Mesenchymal stem cell (in vitro differentiated cells and primary cell): ENCODE results near the gene SKAP2.

Experiments used
- DNase-seq: peaks from one replicate; pipeline ENCODE4 v3.0.0-alpha.2; 2013
- H2AFZ ChIP-seq: one replicate; pipeline ENCODE4 v1.6.1; 2013; ENCODE audit warnings: low read depth, mild to moderate bottlenecking, control low read depth, inconsistent platforms, low read length, moderate library complexity
- H2AK5ac ChIP-seq: 2 replicates; pipeline ENCODE4 v1.6.1; 2013; ENCODE audit warnings: low read length, moderate library complexity, mild to moderate bottlenecking, inconsistent platforms; ENCODE audit not compliant: severe bottlenecking
- H2BK120ac ChIP-seq: one replicate; pipeline ENCODE4 v1.6.1; 2013; ENCODE audit warnings: low read depth, mild to moderate bottlenecking, inconsistent platforms, low read length, moderate library complexity
- H2BK12ac ChIP-seq, 2 experiments: one replicate each; pipeline ENCODE4 v1.6.1; 2013; ENCODE audit warnings: inconsistent platforms in 2 of 2, low read length in 2 of 2, mild to moderate bottlenecking in 2 of 2, moderate library complexity in 2 of 2, control low read depth in 1 of 2
- H2BK15ac ChIP-seq: one replicate; pipeline ENCODE4 v1.6.1; 2013; ENCODE audit warnings: mild to moderate bottlenecking, low read depth, inconsistent platforms; ENCODE audit not compliant: poor library complexity, severe bottlenecking
- H2BK5ac ChIP-seq: 2 replicates; pipeline ENCODE4 v1.6.1; 2013; ENCODE audit warnings: low read depth, mild to moderate bottlenecking, low read length, control low read depth, inconsistent platforms; ENCODE audit not compliant: poor library complexity, severe bottlenecking
- H3K14ac ChIP-seq, 2 experiments: one replicate each; pipeline ENCODE4 v1.6.1; 2013; ENCODE audit warnings: inconsistent platforms in 2 of 2, low read length in 2 of 2, control low read depth in 1 of 2, mild to moderate bottlenecking in 1 of 2, moderate library complexity in 1 of 2
- H3K18ac ChIP-seq, 2 experiments: one replicate each; pipeline ENCODE4 v1.6.1; 2013; ENCODE audit warnings: inconsistent platforms in 2 of 2, low read length in 2 of 2, control low read depth in 1 of 2, low read depth in 1 of 2, mild to moderate bottlenecking in 1 of 2
- H3K23ac ChIP-seq, 2 experiments: one replicate each; pipeline ENCODE4 v1.6.1; 2013; ENCODE audit warnings: inconsistent platforms in 2 of 2, low read length in 2 of 2, mild to moderate bottlenecking in 2 of 2, moderate library complexity in 2 of 2, control low read depth in 1 of 2
- H3K27ac ChIP-seq: 2 replicates; pipeline ENCODE4 v1.5.1; 2013; ENCODE audit warnings: mild to moderate bottlenecking, moderate library complexity, low read length, control low read depth, inconsistent platforms; ENCODE audit not compliant: poor library complexity, severe bottlenecking
- H3K27me3 ChIP-seq, 2 experiments: 2 replicates each; pipeline versions ENCODE4 v1.6.1 to v1.7.0; 2013; ENCODE audit warnings: low read length in 2 of 2, mild to moderate bottlenecking in 2 of 2, moderate library complexity in 2 of 2, control low read depth in 1 of 2, inconsistent platforms in 1 of 2; ENCODE audit not compliant: control insufficient read depth in 1 of 2, insufficient read depth in 1 of 2
- H3K36me3 ChIP-seq, 2 experiments: 2 replicates each; pipeline versions ENCODE4 v1.6.1 to v1.7.0; 2013; ENCODE audit warnings: low read length in 2 of 2, control low read depth in 1 of 2, inconsistent platforms in 1 of 2, low read depth in 1 of 2, mild to moderate bottlenecking in 1 of 2; ENCODE audit not compliant: insufficient read depth in 2 of 2, control insufficient read depth in 1 of 2
- H3K4ac ChIP-seq, 2 experiments: one replicate each; pipeline ENCODE4 v1.6.1; 2013; ENCODE audit warnings: inconsistent platforms in 2 of 2, low read length in 2 of 2, mild to moderate bottlenecking in 2 of 2, moderate library complexity in 2 of 2, control low read depth in 1 of 2, low read depth in 1 of 2
- H3K4me1 ChIP-seq: 2 replicates; pipeline ENCODE4 v1.6.1; 2013; ENCODE audit warnings: low read depth, low read length, control low read depth; ENCODE audit not compliant: control insufficient read depth, insufficient read depth
- H3K4me2 ChIP-seq: 2 replicates; pipeline ENCODE4 v1.6.1; 2013; ENCODE audit warnings: low read length, mild to moderate bottlenecking, inconsistent platforms; ENCODE audit not compliant: poor library complexity, severe bottlenecking
- H3K4me3 ChIP-seq, 2 experiments: 2 replicates each; pipeline versions ENCODE4 v1.5.1 to v1.7.0; 2013; ENCODE audit warnings: low read length in 2 of 2, mild to moderate bottlenecking in 2 of 2, control low read depth in 1 of 2, low read depth in 1 of 2; ENCODE audit not compliant: insufficient read depth in 1 of 2
- H3K79me1 ChIP-seq: replicated peaks from 2 replicates; pipeline ENCODE4 v1.6.1; 2013; ENCODE audit warnings: mild to moderate bottlenecking, control low read depth, low read length, inconsistent platforms; ENCODE audit not compliant: poor library complexity, severe bottlenecking
- H3K9ac ChIP-seq: 2 replicates; pipeline ENCODE4 v1.7.0; 2013; ENCODE audit warnings: mild to moderate bottlenecking, low read length, moderate library complexity
- H3K9me3 ChIP-seq: 2 replicates; pipeline ENCODE4 v1.7.0; 2013; ENCODE audit warnings: mild to moderate bottlenecking, low read length; ENCODE audit not compliant: control insufficient read depth
- H4K8ac ChIP-seq: one replicate; pipeline ENCODE4 v1.6.1; 2013; ENCODE audit warnings: inconsistent platforms, mild to moderate bottlenecking, low read length, moderate library complexity
- H4K91ac ChIP-seq: one replicate; pipeline ENCODE4 v1.6.1; 2013; ENCODE audit warnings: mild to moderate bottlenecking, low read length, inconsistent platforms
- WGBS: methylation state at CpG from one replicate; pipeline ENCODE4 v1.1.7; 2013; ENCODE audit warnings: mixed read lengths; 5-methylcytosine and 5-hydroxymethylcytosine counted together

SKAP2 gene

DNA sequence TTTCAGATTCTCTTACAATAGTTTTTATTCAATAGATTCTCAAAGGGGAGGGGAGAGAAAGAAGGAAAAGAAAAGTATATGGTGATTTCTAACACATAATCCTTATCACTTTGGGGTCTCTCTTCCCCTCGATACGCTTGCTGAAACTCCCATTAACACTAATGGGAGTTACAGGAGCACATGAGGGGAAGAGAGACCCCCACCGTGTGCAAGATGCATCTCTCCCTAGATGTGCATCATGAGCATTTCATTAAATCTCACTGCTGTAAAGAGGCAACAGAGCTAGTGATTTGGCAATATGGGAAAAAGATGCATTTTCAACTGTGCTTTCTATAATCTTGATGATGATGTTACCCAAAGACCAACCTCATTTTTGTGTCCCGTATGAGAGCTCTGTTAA lies 177.4 kb downstream of the SKAP2 start:
- Histone ChIP-seq H4K8ac (no peak overlapping the region), H2BK12ac (no peak overlapping the region), H3K4me3 (no peak overlapping the region), H2BK120ac (no peak overlapping the region), H3K4me2 (no peak overlapping the region), H3K27ac (no peak overlapping the region), H3K4ac (no peak overlapping the region), H3K79me1 (no peaks in the 10 kb centered on the region), H2BK5ac (no peak overlapping the region), H3K14ac (no peak overlapping the region), H3K9me3 (no peaks in the 10 kb centered on the region), H2AFZ (no peak overlapping the region), H3K36me3 (no peaks in the 10 kb centered on the region), H3K9ac (peak overlapping the region; percentile 70), H3K4me1 (no peaks in the 10 kb centered on the region), H4K91ac (no peak overlapping the region), H3K23ac (no peak overlapping the region), H2BK15ac (no peak overlapping the region), H3K27me3 (no peaks in the 10 kb centered on the region), H2AK5ac (no peak overlapping the region), H3K18ac (no peak overlapping the region)
- DNase-seq: no peak
- 100% methylated on average over 2 of the region's 4 CpGs for WGBS

DNA sequence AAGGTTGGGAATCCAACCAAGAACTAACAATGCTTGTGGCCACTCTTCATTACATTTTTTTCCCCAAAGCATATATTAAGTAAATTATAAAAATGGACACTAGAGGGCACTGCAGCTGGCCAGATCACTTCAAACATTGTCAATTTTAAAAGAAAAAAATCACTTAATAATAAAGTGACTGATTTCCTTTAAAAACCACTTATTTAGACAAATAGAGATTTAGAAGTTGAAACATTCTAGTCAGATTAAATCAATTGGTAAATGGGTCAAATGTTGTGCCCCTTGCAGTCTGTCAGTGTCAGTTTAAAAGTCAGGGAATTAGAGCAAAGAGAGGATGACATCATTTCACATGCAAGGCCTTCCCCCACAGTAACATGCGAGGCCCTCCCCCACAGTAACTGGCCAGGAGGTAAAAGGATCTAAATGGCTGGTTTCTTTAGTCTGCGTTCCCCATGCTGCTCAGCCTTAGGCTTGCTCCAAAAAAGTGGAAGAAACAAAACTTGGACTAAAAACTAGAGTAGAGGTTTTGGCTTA lies 177.9 kb downstream of the SKAP2 start:
- no peaks in the 10 kb centered on the region for H3K9me3 ChIP-seq
- H2BK120ac ChIP-seq: no peak overlapping the region
- H3K4me3 ChIP-seq: no peak overlapping the region
- no peaks in the 10 kb centered on the region for H3K79me1 ChIP-seq
- H2AFZ ChIP-seq: no peak overlapping the region
- H3K4me1 ChIP-seq: no peaks in the 10 kb centered on the region
- H3K27ac ChIP-seq: no peak overlapping the region
- no peak overlapping the region for H2AK5ac ChIP-seq
- H3K4me2 ChIP-seq: no peak overlapping the region
- H3K9ac ChIP-seq: peak overlapping the region; percentile 70
- no peak overlapping the region for H4K8ac ChIP-seq
- no peak overlapping the region for H3K18ac ChIP-seq
- H3K4ac ChIP-seq: peak overlapping the region in 1 of 2 experiments; percentile 75
- H4K91ac ChIP-seq: no peak overlapping the region
- no peaks in the 10 kb centered on the region for H3K27me3 ChIP-seq
- 27% methylated on average over 1 of the region's 2 CpGs for WGBS
- H2BK12ac ChIP-seq: no peak overlapping the region
- DNase-seq: peak; percentile 72
- no peaks in the 10 kb centered on the region for H3K36me3 ChIP-seq
- H3K14ac ChIP-seq: no peak overlapping the region
- H2BK15ac ChIP-seq: no peak overlapping the region
- H3K23ac ChIP-seq: no peak overlapping the region
- H2BK5ac ChIP-seq: no peak overlapping the region

GRCh38 chr7:26685606-26686005 lies 178.8 kb downstream of the SKAP2 start:
- Histone ChIP-seq H3K18ac (no peak overlapping the region), H3K27me3 (no peaks in the 10 kb centered on the region), H4K8ac (no peak overlapping the region), H3K36me3 (no peaks in the 10 kb centered on the region), H2AFZ (no peak overlapping the region), H4K91ac (no peak overlapping the region), H3K4me1 (no peaks in the 10 kb centered on the region), H2AK5ac (no peak overlapping the region), H3K14ac (no peak overlapping the region), H3K79me1 (no peaks in the 10 kb centered on the region), H2BK120ac (no peak overlapping the region), H2BK12ac (no peak overlapping the region), H3K4ac (no peak overlapping the region), H3K23ac (no peak overlapping the region), H3K4me3 (no peak overlapping the region), H3K9ac (peak overlapping the region; percentile 70), H2BK15ac (no peak overlapping the region), H3K27ac (no peak overlapping the region), H2BK5ac (no peak overlapping the region), H3K9me3 (no peaks in the 10 kb centered on the region), H3K4me2 (no peak overlapping the region)
- DNase-seq: peak; percentile 15
- WGBS: 0% methylated on average over 3 of the region's 4 CpGs

- no peak overlapping the region for H2BK12ac ChIP-seq
- no peak overlapping the region for H4K8ac ChIP-seq
- no peak overlapping the region for H3K4ac ChIP-seq
- no peak overlapping the region for H3K18ac ChIP-seq
- no peaks in the 10 kb centered on the region for H3K9me3 ChIP-seq
- H3K14ac ChIP-seq: no peak overlapping the region
- H3K36me3 ChIP-seq: no peaks in the 10 kb centered on the region
- H4K91ac ChIP-seq: no peak overlapping the region
- H3K27ac ChIP-seq: no peak overlapping the region
- no peak overlapping the region for H2BK15ac ChIP-seq
- no peak for DNase-seq
- H2AK5ac ChIP-seq: no peak overlapping the region
- no peak overlapping the region for H2BK120ac ChIP-seq
- H2AFZ ChIP-seq: no peak overlapping the region
- H3K4me2 ChIP-seq: no peak overlapping the region
- H3K27me3 ChIP-seq: no peaks in the 10 kb centered on the region
- WGBS: 54% methylated on average over 3 of the region's 3 CpGs
- no peak overlapping the region for H2BK5ac ChIP-seq
- H3K4me1 ChIP-seq: no peaks in the 10 kb centered on the region
- H3K9ac ChIP-seq: peak overlapping the region; percentile 70
- H3K4me3 ChIP-seq: no peak overlapping the region
- H3K79me1 ChIP-seq: no peaks in the 10 kb centered on the region
- no peak overlapping the region for H3K23ac ChIP-seq
Measured at GRCh38 chr7:26684447-26684846, 179.9 kb downstream of the SKAP2 start.
